Panc1 (cell line): ENCODE data around the gene TUB. TPM values are rescaled to one million over a fixed set of nuclear protein-coding genes. Genes with fewer than 3 reads are reported as not detected.

Experiments used
- ATAC-seq: fragments of 200-7000 bp; cut with Tn5 transposase; 2 replicates; pipeline ENCODE4 v1.9.1; 2020; ENCODE audit warnings: mild to moderate bottlenecking, moderate library complexity
- BruUV-seq: library from RNA; stranded (reverse); fragments of 400-500 nt; replicated peaks from 2 replicates; lab custom pipeline; 2021; lab: Mats Ljungman, UMichigan
- CTCF ChIA-PET: fragments of 300-600 bp; sonication (Branson Sonifier 250); formaldehyde crosslinking; loops from one replicate; lab custom pipeline; 2022; ENCODE audit warnings: antibody characterized with exemption; lab: Charles Lee
- POLR2A ChIA-PET: fragments of 300-600 bp; sonication (Branson Sonifier 250); formaldehyde crosslinking; loops from one replicate; lab custom pipeline; 2022; ENCODE audit warnings: antibody characterized with exemption; lab: Charles Lee
- DNase-seq: peaks from one replicate; pipeline ENCODE4 v3.0.0-alpha.2; 2010; ENCODE audit warnings: low read depth, low spot score
- H3K27ac ChIP-seq: 2 replicates; pipeline ENCODE4 v1.5.1; 2011; ENCODE audit warnings: mild to moderate bottlenecking, low read length, inconsistent platforms
- H3K27me3 ChIP-seq: fragments of 200-500 bp; sonication (Bioruptor generic); 2 replicates; pipeline ENCODE4 v1.6.0; 2014; ENCODE audit warnings: low read length, inconsistent platforms; ENCODE audit not compliant: control insufficient read depth, insufficient read depth
- H3K36me3 ChIP-seq: fragments of 200-500 bp; sonication (Bioruptor generic); 2 replicates; pipeline ENCODE4 v1.5.1; 2014; ENCODE audit warnings: inconsistent platforms, mild to moderate bottlenecking, low read length, moderate library complexity; ENCODE audit not compliant: control insufficient read depth, insufficient read depth
- H3K4me1 ChIP-seq: 2 replicates; pipeline ENCODE4 v1.5.1; 2011; ENCODE audit warnings: inconsistent platforms, mild to moderate bottlenecking, low read length, moderate library complexity; ENCODE audit not compliant: control insufficient read depth, insufficient read depth
- H3K4me3 ChIP-seq, 2 experiments: 2 replicates each; pipeline ENCODE4 v1.5.1; 2011 to 2012; ENCODE audit warnings: low read depth in 2 of 2, low read length in 2 of 2, mild to moderate bottlenecking in 2 of 2, inconsistent platforms in 1 of 2, moderate library complexity in 1 of 2
- H3K9me3 ChIP-seq: fragments of 200-500 bp; sonication (Bioruptor generic); 2 replicates; pipeline ENCODE4 v1.5.1; 2014; ENCODE audit warnings: low read depth, mild to moderate bottlenecking, inconsistent platforms, low read length, moderate library complexity; ENCODE audit not compliant: control insufficient read depth, insufficient read depth
- POLR2AphosphoS5 ChIP-seq: IDR thresholded peaks from 2 replicates; pipeline ENCODE4 v1.6.1; 2012; ENCODE audit warnings: mild to moderate bottlenecking, low read depth, low read length, moderate library complexity
- SIN3A ChIP-seq: IDR thresholded peaks from 2 replicates; pipeline ENCODE4 v1.6.1; 2012; ENCODE audit warnings: low read depth, mild to moderate bottlenecking, low read length, moderate library complexity, borderline replicate concordance; ENCODE audit not compliant: insufficient read depth
- TCF7L2 ChIP-seq: IDR thresholded peaks from 2 replicates; pipeline ENCODE4 v1.6.1; 2011; ENCODE audit warnings: mild to moderate bottlenecking, low read depth, low read length, inconsistent platforms
- in situ Hi-C: cut with HindIII; loops from 2 replicates; pipeline ENCODE4 v1.10.0; 2016; ENCODE audit warnings: low sequenced_read_pairs, low pct_unique_long_range_greater_than_20kb
- intact Hi-C: fragments of 100-400 bp; cut with micrococcal nuclease; formaldehyde crosslinking; loops from one replicate; pipeline ENCODE4 v1.10.0; 2022; ENCODE audit not compliant: unreplicated experiment
- total RNA-seq: library from RNA; stranded (reverse); gene quantifications from one replicate; pipeline ENCODE4 v1.2.1, GENCODE V29; 2021; ENCODE audit not compliant: unreplicated experiment
- TF ChIP-seq, protein P1 (sequence below): fragments of 450-650 bp; IDR thresholded peaks from 2 replicates; pipeline ENCODE4 v1.5.1; 2017; ENCODE audit warnings: mild to moderate bottlenecking
- TF ChIP-seq, protein P2 (sequence below), 2 experiments: IDR thresholded peaks; 2 replicates each; pipeline ENCODE4 v1.6.1; 2011 to 2012; ENCODE audit warnings: low read depth in 2 of 2, control low read depth in 1 of 2, low read length in 1 of 2, mild to moderate bottlenecking in 1 of 2, moderate library complexity in 1 of 2; ENCODE audit not compliant: insufficient read depth in 1 of 2

TUB gene
- total RNA-seq, 1 experiment from 2014 or later: 4.3 TPM

DNA sequence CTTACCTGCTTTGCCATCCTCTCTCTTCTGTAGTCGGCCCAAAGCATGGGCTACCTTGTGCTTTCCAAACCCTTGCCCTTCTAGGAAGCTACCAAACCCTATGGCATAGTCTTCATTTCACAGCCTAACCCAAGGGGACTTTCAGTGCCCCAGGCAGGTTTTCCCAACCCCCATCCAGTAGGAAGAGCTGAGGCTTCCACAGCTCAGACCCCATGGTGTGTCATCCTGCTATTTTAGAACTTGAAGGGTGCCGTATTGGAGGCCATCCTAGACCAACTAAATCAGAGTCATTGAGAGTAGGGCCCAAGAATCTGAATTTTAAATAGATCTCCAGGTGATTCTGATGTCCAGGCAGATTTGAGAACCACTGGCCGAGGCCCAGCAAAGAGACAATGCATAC is 31.9 kb upstream of the TUB start:
- BruUV-seq: no TSS peak
- H3K27ac ChIP-seq: no peak overlapping the region
- DNase-seq (no peak), ATAC-seq (no peak)
- TF ChIP-seq POLR2AphosphoS5 (no peak), SIN3A (no peak), TCF7L2 (no peak)
- TF ChIP-seq, protein P1, sequence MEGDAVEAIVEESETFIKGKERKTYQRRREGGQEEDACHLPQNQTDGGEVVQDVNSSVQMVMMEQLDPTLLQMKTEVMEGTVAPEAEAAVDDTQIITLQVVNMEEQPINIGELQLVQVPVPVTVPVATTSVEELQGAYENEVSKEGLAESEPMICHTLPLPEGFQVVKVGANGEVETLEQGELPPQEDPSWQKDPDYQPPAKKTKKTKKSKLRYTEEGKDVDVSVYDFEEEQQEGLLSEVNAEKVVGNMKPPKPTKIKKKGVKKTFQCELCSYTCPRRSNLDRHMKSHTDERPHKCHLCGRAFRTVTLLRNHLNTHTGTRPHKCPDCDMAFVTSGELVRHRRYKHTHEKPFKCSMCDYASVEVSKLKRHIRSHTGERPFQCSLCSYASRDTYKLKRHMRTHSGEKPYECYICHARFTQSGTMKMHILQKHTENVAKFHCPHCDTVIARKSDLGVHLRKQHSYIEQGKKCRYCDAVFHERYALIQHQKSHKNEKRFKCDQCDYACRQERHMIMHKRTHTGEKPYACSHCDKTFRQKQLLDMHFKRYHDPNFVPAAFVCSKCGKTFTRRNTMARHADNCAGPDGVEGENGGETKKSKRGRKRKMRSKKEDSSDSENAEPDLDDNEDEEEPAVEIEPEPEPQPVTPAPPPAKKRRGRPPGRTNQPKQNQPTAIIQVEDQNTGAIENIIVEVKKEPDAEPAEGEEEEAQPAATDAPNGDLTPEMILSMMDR: no peak
- TF ChIP-seq, protein P2, sequence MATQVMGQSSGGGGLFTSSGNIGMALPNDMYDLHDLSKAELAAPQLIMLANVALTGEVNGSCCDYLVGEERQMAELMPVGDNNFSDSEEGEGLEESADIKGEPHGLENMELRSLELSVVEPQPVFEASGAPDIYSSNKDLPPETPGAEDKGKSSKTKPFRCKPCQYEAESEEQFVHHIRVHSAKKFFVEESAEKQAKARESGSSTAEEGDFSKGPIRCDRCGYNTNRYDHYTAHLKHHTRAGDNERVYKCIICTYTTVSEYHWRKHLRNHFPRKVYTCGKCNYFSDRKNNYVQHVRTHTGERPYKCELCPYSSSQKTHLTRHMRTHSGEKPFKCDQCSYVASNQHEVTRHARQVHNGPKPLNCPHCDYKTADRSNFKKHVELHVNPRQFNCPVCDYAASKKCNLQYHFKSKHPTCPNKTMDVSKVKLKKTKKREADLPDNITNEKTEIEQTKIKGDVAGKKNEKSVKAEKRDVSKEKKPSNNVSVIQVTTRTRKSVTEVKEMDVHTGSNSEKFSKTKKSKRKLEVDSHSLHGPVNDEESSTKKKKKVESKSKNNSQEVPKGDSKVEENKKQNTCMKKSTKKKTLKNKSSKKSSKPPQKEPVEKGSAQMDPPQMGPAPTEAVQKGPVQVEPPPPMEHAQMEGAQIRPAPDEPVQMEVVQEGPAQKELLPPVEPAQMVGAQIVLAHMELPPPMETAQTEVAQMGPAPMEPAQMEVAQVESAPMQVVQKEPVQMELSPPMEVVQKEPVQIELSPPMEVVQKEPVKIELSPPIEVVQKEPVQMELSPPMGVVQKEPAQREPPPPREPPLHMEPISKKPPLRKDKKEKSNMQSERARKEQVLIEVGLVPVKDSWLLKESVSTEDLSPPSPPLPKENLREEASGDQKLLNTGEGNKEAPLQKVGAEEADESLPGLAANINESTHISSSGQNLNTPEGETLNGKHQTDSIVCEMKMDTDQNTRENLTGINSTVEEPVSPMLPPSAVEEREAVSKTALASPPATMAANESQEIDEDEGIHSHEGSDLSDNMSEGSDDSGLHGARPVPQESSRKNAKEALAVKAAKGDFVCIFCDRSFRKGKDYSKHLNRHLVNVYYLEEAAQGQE (IDR thresholded peaks at IDR 0.05; ENCODE audit: insufficient read depth in 1 of 2, low read depth in 2 of 2, low read length in 1 of 2): no peak
- ChIA-PET POLR2A (no interaction called here), CTCF (no interaction called here)
- no peaks in the 10 kb centered on the region for H3K9me3 ChIP-seq
- H3K4me1 ChIP-seq: no peaks in the 10 kb centered on the region
- H3K27me3 ChIP-seq: peaks cover 38% of the 10 kb centered on the region
- intact Hi-C loops (no loop called here), in situ Hi-C loops (no loop called here)
- H3K36me3 ChIP-seq: no peaks in the 10 kb centered on the region
- H3K4me3 ChIP-seq: no peak overlapping the region

- H3K4me3 ChIP-seq: no peak overlapping the region
- H3K27me3 ChIP-seq: peaks cover 22% of the 10 kb centered on the region
- in situ Hi-C loops: no loop called here
- peak; percentile 24; the same call in 1 of the 2 replicates for ATAC-seq
- no peak for DNase-seq
- BruUV-seq: no TSS peak
- no peaks in the 10 kb centered on the region for H3K4me1 ChIP-seq
- H3K27ac ChIP-seq: no peak overlapping the region
- intact Hi-C loops: no loop called here
- POLR2A ChIA-PET: no interaction called here
- no peaks in the 10 kb centered on the region for H3K36me3 ChIP-seq
- H3K9me3 ChIP-seq: no peaks in the 10 kb centered on the region
- CTCF ChIA-PET: interaction anchor here (0.9 kb wide), 1 partner anchor 35 kb away, joined by 3 read pairs; no protein-coding TSS in a partner anchor
- TF ChIP-seq TCF7L2: no peak
- TF ChIP-seq, protein P1: no peak
- TF ChIP-seq, protein P2 (IDR thresholded peaks at IDR 0.05; ENCODE audit: insufficient read depth in 1 of 2, low read depth in 2 of 2, low read length in 1 of 2): no peak
- TF ChIP-seq SIN3A: no peak
- no peak for TF ChIP-seq POLR2AphosphoS5
Measured at GRCh38 chr11:8055091-8055835, 25.7 kb upstream of the TUB start.
